HepG2 (cell line): Measurements from ENCODE around the gene DCUN1D4. TPM values are rescaled to one million over a fixed set of nuclear protein-coding genes. Genes with fewer than 3 reads are reported as not detected.

Experiments used
- ATAC-seq: fragments of 200-7000 bp; cut with Tn5 transposase; 3 replicates; pipeline ENCODE4 v1.9.1; 2020; ENCODE audit warnings: mild to moderate bottlenecking, moderate library complexity
- BruUV-seq: library from RNA; stranded (reverse); fragments of 400-500 nt; replicated peaks from 2 replicates; lab custom pipeline; 2021; lab: Mats Ljungman, UMichigan
- CTCF ChIA-PET: fragments of 300-600 bp; formaldehyde crosslinking; extraction: SDS; loops from one replicate; lab custom pipeline; 2021; ENCODE audit warnings: low total read pairs, inconsistent platforms, low intra/inter-chr PET ratio; lab: Yijun Ruan, JAX
- POLR2A ChIA-PET: fragments of 350-600 bp; sonication (Branson Sonifier 250); formaldehyde crosslinking; loops from one replicate; lab custom pipeline; 2020; ENCODE audit warnings: antibody characterized with exemption, inconsistent platforms; lab: Yijun Ruan, JAX
- DNase-seq: peaks from one replicate; pipeline ENCODE4 v3.0.0-alpha.2; 2015; ENCODE audit warnings: low spot score
- FAIRE-seq: peaks from 3 replicates; lab custom pipeline; 2011; peaks lifted over from hg19 to GRCh38; lab: Jason Lieb, UNC
- H2AFZ ChIP-seq: one replicate; pipeline ENCODE4 v1.6.1; 2011; ENCODE audit warnings: low read length, inconsistent platforms
- H3K27ac ChIP-seq: fragments of 300-600 bp; 3 replicates; pipeline ENCODE4 v1.8.0; 2011; ENCODE audit warnings: mixed run types, mild to moderate bottlenecking, mixed read lengths, low read length, inconsistent platforms; ENCODE audit not compliant: insufficient read depth; ENCODE audit errors: extremely low read length
- H3K27me3 ChIP-seq, 2 experiments: fragments of 200-600 bp in 1 of 2; 2 replicates in 1 of 2; 3 replicates in 1 of 2; pipeline versions ENCODE4 v1.6.0 to v1.8.0; 2011; ENCODE audit warnings: low read length in 2 of 2, mild to moderate bottlenecking in 2 of 2, moderate library complexity in 2 of 2, inconsistent platforms in 1 of 2; ENCODE audit not compliant: insufficient read depth in 2 of 2, control insufficient read depth in 1 of 2
- H3K36me3 ChIP-seq, 2 experiments: fragments of 200-600 bp in 1 of 2; replicated peaks in 1 of 2; 2 replicates in 1 of 2; 3 replicates in 1 of 2; pipeline versions ENCODE4 v1.5.1 to v1.8.0; 2011; ENCODE audit warnings: low read length in 2 of 2, inconsistent platforms in 1 of 2; ENCODE audit not compliant: insufficient read depth in 2 of 2, control insufficient read depth in 1 of 2
- H3K4me1 ChIP-seq: 2 replicates; pipeline ENCODE4 v1.5.1; 2012; ENCODE audit warnings: low read length, inconsistent platforms; ENCODE audit not compliant: insufficient read depth
- H3K4me2 ChIP-seq: 2 replicates; pipeline ENCODE4 v1.6.0; 2011; ENCODE audit warnings: low read depth, low read length, inconsistent platforms
- H3K4me3 ChIP-seq, 3 experiments: fragments of 200-600 bp in 1 of 3; sonication (generic), shearing (Covaris generic) in 1 of 3; replicated peaks in 1 of 3; 2 replicates each; pipeline ENCODE4 v1.5.1; 2011 to 2016; ENCODE audit warnings: low read length in 3 of 3, inconsistent platforms in 2 of 3, low read depth in 2 of 3, mild to moderate bottlenecking in 2 of 3, control low read depth in 1 of 3, mixed read lengths in 1 of 3; ENCODE audit not compliant: insufficient read depth in 1 of 3
- H3K79me2 ChIP-seq: one replicate; pipeline ENCODE4 v1.6.1; 2011; ENCODE audit warnings: low read length, inconsistent platforms; ENCODE audit not compliant: insufficient read depth
- H3K9ac ChIP-seq: 2 replicates; pipeline ENCODE4 v1.6.0; 2011; ENCODE audit warnings: mild to moderate bottlenecking, low read depth, low read length, inconsistent platforms; ENCODE audit not compliant: insufficient read depth
- H3K9me3 ChIP-seq: 2 replicates; pipeline ENCODE4 v1.5.1; 2012; ENCODE audit warnings: mild to moderate bottlenecking, low read length
- H4K20me1 ChIP-seq: 2 replicates; pipeline ENCODE4 v1.6.0; 2011; ENCODE audit warnings: inconsistent platforms, mild to moderate bottlenecking, low read length, moderate library complexity; ENCODE audit not compliant: insufficient read depth
- AGO1 ChIP-seq: fragments of 200-400 bp; formaldehyde crosslinking; IDR thresholded peaks from 2 replicates; pipeline ENCODE4 v1.6.1; 2017; ENCODE audit warnings: mild to moderate bottlenecking, low read depth, low read length, moderate library complexity; ENCODE audit not compliant: poor library complexity, severe bottlenecking
- HOXA7 ChIP-seq: sonication (generic); formaldehyde crosslinking; IDR thresholded peaks from 2 replicates; pipeline ENCODE4 v1.8.1; 2022; ENCODE audit warnings: mild to moderate bottlenecking, missing genetic modification reagents, moderate library complexity
- MAFG ChIP-seq: sonication (generic); formaldehyde crosslinking; IDR thresholded peaks from 2 replicates; pipeline ENCODE4 v1.5.1; 2020; ENCODE audit warnings: mild to moderate bottlenecking, missing genetic modification reagents
- MAZ ChIP-seq, 2 experiments: sonication (generic) in 1 of 2; formaldehyde crosslinking in 1 of 2; IDR thresholded peaks; 2 replicates each; pipeline versions ENCODE4 v1.5.0 to v1.6.1; 2012 to 2020; ENCODE audit warnings: low read depth in 2 of 2, mild to moderate bottlenecking in 2 of 2, borderline replicate concordance in 1 of 2, improper control_type of control experiment in 1 of 2, low read length in 1 of 2, missing genetic modification reagents in 1 of 2, moderate library complexity in 1 of 2
- MIXL1 ChIP-seq: IDR thresholded peaks from 2 replicates; pipeline ENCODE4 v1.6.1; 2016
- PPARG ChIP-seq: conservative IDR thresholded peaks from 2 replicates; pipeline ENCODE4 v1.6.1; 2016; ENCODE audit warnings: missing biosample characterization, missing genetic modification reagents
- STAT5B ChIP-seq: sonication (generic); formaldehyde crosslinking; IDR thresholded peaks from 2 replicates; pipeline ENCODE4 v1.4.0; 2020; ENCODE audit warnings: missing genetic modification reagents
- THYN1 ChIP-seq: sonication (generic); formaldehyde crosslinking; IDR thresholded peaks from 2 replicates; pipeline ENCODE4 v1.8.1; 2023; ENCODE audit warnings: low read depth, mild to moderate bottlenecking, moderate library complexity, missing genetic modification reagents, borderline replicate concordance
- U2AF1 ChIP-seq: fragments of 200-400 bp; formaldehyde crosslinking; optimal IDR thresholded peaks from 2 replicates; pipeline ENCODE3; 2017; ENCODE audit warnings: mild to moderate bottlenecking, low read depth, low read length
- ZBTB21 ChIP-seq: sonication (generic); formaldehyde crosslinking; IDR thresholded peaks from 2 replicates; pipeline ENCODE4 v1.4.0; 2020; ENCODE audit warnings: missing genetic modification reagents
- ZMYM4 ChIP-seq: sonication (generic); formaldehyde crosslinking; IDR thresholded peaks from 2 replicates; pipeline ENCODE4 v1.8.1; 2023; ENCODE audit warnings: mild to moderate bottlenecking, missing genetic modification reagents
- ZNF253 ChIP-seq: sonication (generic); formaldehyde crosslinking; IDR thresholded peaks from 2 replicates; pipeline ENCODE4 v1.8.0; 2022; ENCODE audit warnings: mild to moderate bottlenecking, missing genetic modification reagents, borderline replicate concordance
- ZNF550 ChIP-seq: sonication (generic); formaldehyde crosslinking; IDR thresholded peaks from 2 replicates; pipeline ENCODE4 v1.4.0; 2020; ENCODE audit warnings: mild to moderate bottlenecking, missing genetic modification reagents, borderline replicate concordance
- ZNF674 ChIP-seq: sonication (generic); formaldehyde crosslinking; IDR thresholded peaks from 2 replicates; pipeline ENCODE4 v1.5.0; 2020; ENCODE audit warnings: low read depth, mild to moderate bottlenecking, missing genetic modification reagents
- WGBS: methylation state at CpG from one replicate; pipeline ENCODE4 v1.1.6; 2017; ENCODE audit warnings: low lambda C conversion rate; 5-methylcytosine and 5-hydroxymethylcytosine counted together
- in situ Hi-C: cut with HindIII; loops from 2 replicates; pipeline ENCODE4 v1.10.0; 2017; ENCODE audit warnings: low pct_unique_long_range_greater_than_20kb; ENCODE audit not compliant: extremely low pct_ligation_motif_present
- intact Hi-C: fragments of 100-400 bp; cut with micrococcal nuclease; formaldehyde crosslinking; loops from one replicate; pipeline ENCODE4 v1.10.0; 2022; ENCODE audit not compliant: unreplicated experiment
- polyA plus RNA-seq, 8 experiments: library from polyadenylated mRNA; depleted of rRNA in 3 of 8; stranded (reverse) in 7 of 8; unstranded in 1 of 8; fragments of >200 nt; fragmentation: Illumina TruSeq in 4 of 8; extraction: Trizol in 4 of 8; gene quantifications; 2 replicates each; pipeline versions ENCODE4 v1.2.1 to v1.2.3, GENCODE V29; 2011 to 2016; ENCODE audit warnings: low read depth in 4 of 8, missing spikeins in 1 of 8, mixed read lengths in 1 of 8; ENCODE audit not compliant: insufficient read depth in 1 of 8
- total RNA-seq, 5 experiments: library from RNA; depleted of rRNA; stranded (reverse); fragments of >200 nt; fragmentation: Illumina TruSeq; extraction: Trizol; gene quantifications; 2 replicates each; pipeline ENCODE4 v1.2.3, GENCODE V29; 2016; ENCODE audit warnings: low read depth in 1 of 5
- TF ChIP-seq, protein P1 (sequence below): sonication (generic); formaldehyde crosslinking; IDR thresholded peaks from 2 replicates; pipeline ENCODE4 v1.4.0; 2020; ENCODE audit warnings: low read depth, mild to moderate bottlenecking, missing genetic modification reagents
- TF ChIP-seq, protein P2 (sequence below): sonication (generic); formaldehyde crosslinking; IDR thresholded peaks from 2 replicates; pipeline ENCODE4 v1.4.0; 2020; ENCODE audit warnings: missing genetic modification reagents, borderline replicate concordance

DCUN1D4 gene
- total and polyA plus RNA-seq, 2 of the 13 experiments (the other 11 are each of a cell fraction or from before 2014, with no cell fraction given): 27.9 to 44.4 TPM

DNA sequence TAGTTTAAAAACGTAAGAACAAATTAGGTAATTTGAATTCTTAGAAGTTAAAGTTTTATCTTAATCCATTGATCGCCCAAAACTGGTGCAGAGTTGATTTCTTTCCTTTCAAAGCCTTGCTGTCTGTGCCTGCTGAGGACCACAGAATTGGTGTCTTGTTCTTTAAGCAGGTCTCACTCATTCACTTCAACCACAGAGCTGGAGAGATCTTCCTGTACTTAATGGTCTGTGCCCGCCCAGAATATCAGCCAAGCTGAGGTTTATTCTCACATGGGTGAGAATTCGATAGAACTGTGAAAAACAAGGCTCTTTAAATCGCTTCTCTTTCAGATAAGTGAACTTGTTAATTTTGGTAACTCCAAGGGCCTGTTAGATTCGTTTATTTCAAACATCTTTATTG, 31.6 kb downstream of the DCUN1D4 start:
- no peak overlapping the region for H3K4me2 ChIP-seq
- intact Hi-C loops: no loop called here

More for the DNA sequence above, 31.6 kb downstream of the DCUN1D4 start:
- CTCF ChIA-PET: no interaction called here
- H2AFZ ChIP-seq: no peak overlapping the region
- BruUV-seq: no TSS peak
- TF ChIP-seq, protein P1, sequence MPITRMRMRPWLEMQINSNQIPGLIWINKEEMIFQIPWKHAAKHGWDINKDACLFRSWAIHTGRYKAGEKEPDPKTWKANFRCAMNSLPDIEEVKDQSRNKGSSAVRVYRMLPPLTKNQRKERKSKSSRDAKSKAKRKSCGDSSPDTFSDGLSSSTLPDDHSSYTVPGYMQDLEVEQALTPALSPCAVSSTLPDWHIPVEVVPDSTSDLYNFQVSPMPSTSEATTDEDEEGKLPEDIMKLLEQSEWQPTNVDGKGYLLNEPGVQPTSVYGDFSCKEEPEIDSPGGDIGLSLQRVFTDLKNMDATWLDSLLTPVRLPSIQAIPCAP (CRISPR knock-in tag): no peak
- TF ChIP-seq AGO1: no peak
- TF ChIP-seq ZMYM4: no peak
- TF ChIP-seq ZNF550 (CRISPR knock-in tag): no peak
- TF ChIP-seq, protein P2, sequence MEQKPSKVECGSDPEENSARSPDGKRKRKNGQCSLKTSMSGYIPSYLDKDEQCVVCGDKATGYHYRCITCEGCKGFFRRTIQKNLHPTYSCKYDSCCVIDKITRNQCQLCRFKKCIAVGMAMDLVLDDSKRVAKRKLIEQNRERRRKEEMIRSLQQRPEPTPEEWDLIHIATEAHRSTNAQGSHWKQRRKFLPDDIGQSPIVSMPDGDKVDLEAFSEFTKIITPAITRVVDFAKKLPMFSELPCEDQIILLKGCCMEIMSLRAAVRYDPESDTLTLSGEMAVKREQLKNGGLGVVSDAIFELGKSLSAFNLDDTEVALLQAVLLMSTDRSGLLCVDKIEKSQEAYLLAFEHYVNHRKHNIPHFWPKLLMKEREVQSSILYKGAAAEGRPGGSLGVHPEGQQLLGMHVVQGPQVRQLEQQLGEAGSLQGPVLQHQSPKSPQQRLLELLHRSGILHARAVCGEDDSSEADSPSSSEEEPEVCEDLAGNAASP (CRISPR knock-in tag): no peak
- no peak for TF ChIP-seq ZNF253
- TF ChIP-seq MAZ (IDR thresholded peaks at IDR 0.05; ENCODE audit: borderline replicate concordance, low read depth, low read length): no peak
- no peak for TF ChIP-seq MAZ (CRISPR knock-in tag; IDR thresholded peaks at IDR 0.05; ENCODE audit: low read depth)
- TF ChIP-seq ZBTB21: no peak
- TF ChIP-seq THYN1: no peak
- no peak for TF ChIP-seq HOXA7 (CRISPR knock-in tag)
- TF ChIP-seq MAFG: no peak
- TF ChIP-seq U2AF1: no peak
- no peak for TF ChIP-seq STAT5B (CRISPR knock-in tag)
- no peak for TF ChIP-seq ZNF674 (CRISPR knock-in tag)
- no peak for TF ChIP-seq MIXL1 (CRISPR knock-in tag)
- TF ChIP-seq PPARG (CRISPR knock-in tag): no peak
- POLR2A ChIA-PET: no interaction called here
- 98% methylated on average over 6 of the region's 6 CpGs for WGBS
- no peaks in the 10 kb centered on the region for H3K9me3 ChIP-seq
- H3K27me3 ChIP-seq: no peaks in the 10 kb centered on the region
- DNase-seq (no peak), FAIRE-seq (no peak), ATAC-seq (no peak)
- H3K36me3 ChIP-seq: peaks cover 8 to 48% of the 10 kb centered on the region in 2 experiments
- H3K9ac ChIP-seq: no peak overlapping the region
- H3K27ac ChIP-seq: no peak overlapping the region
- no peaks in the 10 kb centered on the region for H4K20me1 ChIP-seq
- H3K4me3 ChIP-seq: no peak overlapping the region
- H3K4me1 ChIP-seq: no peaks in the 10 kb centered on the region
- in situ Hi-C loops: no loop called here
- no peaks in the 10 kb centered on the region for H3K79me2 ChIP-seq
